GM12878 (cell line): ENCODE results near the gene KDM4C. TPM values are rescaled to one million over a fixed set of nuclear protein-coding genes. Genes with fewer than 3 reads are reported as not detected.

Experiments
- ATF3 ChIP-seq: IDR thresholded peaks from 2 replicates; pipeline ENCODE4 v1.6.1; 2011; ENCODE audit warnings: low read depth, mild to moderate bottlenecking, low read length, moderate library complexity, borderline replicate concordance; ENCODE audit errors: extremely low read depth
- BCL11A ChIP-seq: IDR thresholded peaks from 2 replicates; pipeline ENCODE4 v1.6.1; 2011; ENCODE audit warnings: low read depth, low read length
- E4F1 ChIP-seq: fragments of 450-650 bp; IDR thresholded peaks from 2 replicates; pipeline ENCODE4 v1.6.1; 2018; ENCODE audit warnings: borderline replicate concordance, mild to moderate bottlenecking; ENCODE audit not compliant: partially characterized antibody
- EGR1 ChIP-seq, 2 experiments: IDR thresholded peaks; 1 replicate in 1 of 2; 2 replicates in 1 of 2; pipeline ENCODE4 v1.6.1; 2011 to 2012; ENCODE audit warnings: low read depth in 2 of 2, low read length in 2 of 2, borderline replicate concordance in 1 of 2, mild to moderate bottlenecking in 1 of 2, moderate library complexity in 1 of 2
- EZH2 ChIP-seq: IDR thresholded peaks from 2 replicates; pipeline ENCODE4 v1.6.1; 2012; ENCODE audit warnings: low read depth, mild to moderate bottlenecking, control low read depth, inconsistent platforms, low read length, borderline replicate concordance; ENCODE audit not compliant: control insufficient read depth
- GATAD2B ChIP-seq: fragments of 450-650 bp; conservative IDR thresholded peaks from 2 replicates; pipeline ENCODE4 v1.6.1; 2017; ENCODE audit warnings: low read depth, mild to moderate bottlenecking, moderate library complexity
- IKZF2 ChIP-seq, 2 experiments: fragments of 450-650 bp; IDR thresholded peaks; 2 replicates each; pipeline ENCODE4 v1.6.1; 2017; ENCODE audit warnings: mild to moderate bottlenecking in 2 of 2, moderate library complexity in 2 of 2
- KDM1A ChIP-seq: fragments of 200-600 bp; sonication (generic); IDR thresholded peaks from 2 replicates; pipeline ENCODE4 v1.6.1; 2016; ENCODE audit warnings: borderline replicate concordance
- KLF5 ChIP-seq: fragments of 450-650 bp; IDR thresholded peaks from 2 replicates; pipeline ENCODE4 v1.6.1; 2014; ENCODE audit warnings: mild to moderate bottlenecking; ENCODE audit not compliant: partially characterized antibody
- MAX ChIP-seq: IDR thresholded peaks from 2 replicates; pipeline ENCODE4 v1.6.1; 2012; ENCODE audit warnings: low read depth, low read length, improper control_type of control experiment
- MTA2 ChIP-seq: fragments of 450-650 bp; IDR thresholded peaks from 2 replicates; pipeline ENCODE4 v1.6.1; 2016; ENCODE audit warnings: low read depth, mild to moderate bottlenecking, moderate library complexity
- RELB ChIP-seq: fragments of 450-650 bp; IDR thresholded peaks from 2 replicates; pipeline ENCODE4 v1.6.1; 2017; ENCODE audit warnings: low read depth, mild to moderate bottlenecking, moderate library complexity
- TARDBP ChIP-seq: IDR thresholded peaks from 2 replicates; pipeline ENCODE4 v1.6.1; 2016; ENCODE audit warnings: borderline replicate concordance
- TCF7 ChIP-seq: IDR thresholded peaks from 2 replicates; pipeline ENCODE4 v1.6.1; 2014; ENCODE audit warnings: antibody characterized with exemption, borderline replicate concordance
- ZBTB4 ChIP-seq: fragments of 450-650 bp; formaldehyde crosslinking; IDR thresholded peaks from 2 replicates; pipeline ENCODE4 v1.4.0; 2022; ENCODE audit warnings: mild to moderate bottlenecking, moderate library complexity
- ZNF24 ChIP-seq: fragments of 450-650 bp; IDR thresholded peaks from 2 replicates; pipeline ENCODE4 v1.6.1; 2017; ENCODE audit warnings: antibody characterized with exemption, mild to moderate bottlenecking
- ZNF384 ChIP-seq: IDR thresholded peaks from 2 replicates; pipeline ENCODE4 v1.6.1; 2012; ENCODE audit warnings: low read depth, mild to moderate bottlenecking, low read length, improper control_type of control experiment, borderline replicate concordance
- polyA plus RNA-seq, 11 experiments: library from polyadenylated mRNA; depleted of rRNA in 4 of 11; unstranded in 6 of 11; stranded (reverse) in 5 of 11; fragments of >200 nt; fragmentation: Nextera tagmentation in 4 of 11; fragmentation: Illumina TruSeq in 1 of 11; extraction: Ambion mirVana in 4 of 11; extraction: Trizol in 1 of 11; gene quantifications; 1 replicate in 1 of 11; 2 replicates in 10 of 11; pipeline versions ENCODE4 v1.2.1 to v1.2.3, GENCODE V29; 2011 to 2016; ENCODE audit warnings: inconsistent platforms in 2 of 11, missing spikeins in 2 of 11, low read depth in 1 of 11
- total RNA-seq, 4 experiments: library from RNA; depleted of rRNA in 3 of 4; stranded (reverse); fragments of >200 nt in 3 of 4; fragmentation: Illumina TruSeq in 1 of 4; extraction: Trizol in 1 of 4; gene quantifications; 2 replicates each; pipeline versions ENCODE4 v1.2.1 to v1.2.3, GENCODE V29; 2013 to 2021

The KDM4C gene
- total and polyA plus RNA-seq, 10 of the 15 experiments (the other 5 are each of a cell fraction or from before 2014, with no cell fraction given): 6.8 to 41.2 (median 20.1) TPM

GRCh38 chr9:6757456-6758247 is at the start of gene KDM4C (continued):
- TF ChIP-seq E4F1 (peak; percentile 84), TARDBP (no peak), IKZF2 (IDR thresholded peaks at IDR 0.05) (peak in 1 of 2 experiments; percentile 60), KDM1A (no peak), EZH2 (no peak), MAX (peak; percentile 97), ATF3 (peak; percentile 99), ZNF384 (no peak), ZNF24 (0 out of 2 replicates have a peak, but pooled peaks have one; percentile 34), KLF5 (peak; percentile 78), GATAD2B (peak; percentile 86; the same call in 1 of the 2 replicates), TCF7 (no peak), RELB (peak; percentile 90), ZBTB4 (CRISPR knock-in tag) (peak; percentile 85; the same call in 1 of the 2 replicates), BCL11A (no peak), MTA2 (0 out of 2 replicates have a peak, but pooled peaks have one; percentile 24), EGR1 (IDR thresholded peaks at IDR 0.05; ENCODE audit: borderline replicate concordance in 1 of 2, low read depth in 2 of 2, low read length in 2 of 2) (peak; percentile 56 to 82)
